Measurements from ENCODE around the gene ZFAND5. TPM values are rescaled to one million over a fixed set of nuclear protein-coding genes. Genes with fewer than 3 reads are reported as not detected.

ZFAND5 gene
- total and polyA plus RNA-seq, 2 of the 13 experiments (the other 11 are each of a cell fraction or from before 2014, with no cell fraction given), result 53.4 to 60.2 TPM

DNA sequence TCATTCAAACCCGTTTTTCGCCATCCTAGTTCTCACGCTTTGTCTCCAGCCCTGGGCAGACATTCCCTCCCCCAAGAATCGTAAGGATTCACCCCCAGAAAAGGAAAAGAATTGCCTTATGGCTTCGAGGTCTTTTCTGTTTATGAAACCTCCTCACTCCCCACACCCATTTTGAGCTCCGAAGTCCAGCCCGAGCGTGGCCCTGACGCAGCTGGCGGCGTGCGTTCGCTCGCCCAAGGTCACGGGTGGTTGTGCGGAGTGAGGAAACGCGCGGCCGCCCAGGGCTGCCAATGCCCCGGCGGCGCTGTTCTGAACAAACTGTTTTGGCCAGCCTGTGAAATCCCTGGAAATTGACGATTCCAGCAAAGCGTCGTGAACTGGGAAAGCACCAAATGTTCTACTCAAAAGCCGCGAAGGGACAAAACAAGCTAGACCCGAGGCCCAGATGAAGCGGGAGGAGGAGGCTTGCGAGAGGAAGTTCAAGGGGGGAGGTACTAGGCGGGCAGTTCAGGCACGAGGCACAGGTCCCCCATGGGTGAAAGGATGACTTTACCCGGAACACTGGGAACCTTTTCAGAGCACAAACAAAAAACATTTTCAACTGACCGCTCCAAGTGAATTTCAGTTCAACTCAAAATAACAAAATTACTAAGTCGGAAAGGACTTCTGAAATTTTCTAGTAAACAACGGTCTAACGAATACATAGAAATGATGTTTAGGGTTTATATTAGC lies 683 bp upstream of the ZFAND5 start (continued):
- TF ChIP-seq, protein P1, sequence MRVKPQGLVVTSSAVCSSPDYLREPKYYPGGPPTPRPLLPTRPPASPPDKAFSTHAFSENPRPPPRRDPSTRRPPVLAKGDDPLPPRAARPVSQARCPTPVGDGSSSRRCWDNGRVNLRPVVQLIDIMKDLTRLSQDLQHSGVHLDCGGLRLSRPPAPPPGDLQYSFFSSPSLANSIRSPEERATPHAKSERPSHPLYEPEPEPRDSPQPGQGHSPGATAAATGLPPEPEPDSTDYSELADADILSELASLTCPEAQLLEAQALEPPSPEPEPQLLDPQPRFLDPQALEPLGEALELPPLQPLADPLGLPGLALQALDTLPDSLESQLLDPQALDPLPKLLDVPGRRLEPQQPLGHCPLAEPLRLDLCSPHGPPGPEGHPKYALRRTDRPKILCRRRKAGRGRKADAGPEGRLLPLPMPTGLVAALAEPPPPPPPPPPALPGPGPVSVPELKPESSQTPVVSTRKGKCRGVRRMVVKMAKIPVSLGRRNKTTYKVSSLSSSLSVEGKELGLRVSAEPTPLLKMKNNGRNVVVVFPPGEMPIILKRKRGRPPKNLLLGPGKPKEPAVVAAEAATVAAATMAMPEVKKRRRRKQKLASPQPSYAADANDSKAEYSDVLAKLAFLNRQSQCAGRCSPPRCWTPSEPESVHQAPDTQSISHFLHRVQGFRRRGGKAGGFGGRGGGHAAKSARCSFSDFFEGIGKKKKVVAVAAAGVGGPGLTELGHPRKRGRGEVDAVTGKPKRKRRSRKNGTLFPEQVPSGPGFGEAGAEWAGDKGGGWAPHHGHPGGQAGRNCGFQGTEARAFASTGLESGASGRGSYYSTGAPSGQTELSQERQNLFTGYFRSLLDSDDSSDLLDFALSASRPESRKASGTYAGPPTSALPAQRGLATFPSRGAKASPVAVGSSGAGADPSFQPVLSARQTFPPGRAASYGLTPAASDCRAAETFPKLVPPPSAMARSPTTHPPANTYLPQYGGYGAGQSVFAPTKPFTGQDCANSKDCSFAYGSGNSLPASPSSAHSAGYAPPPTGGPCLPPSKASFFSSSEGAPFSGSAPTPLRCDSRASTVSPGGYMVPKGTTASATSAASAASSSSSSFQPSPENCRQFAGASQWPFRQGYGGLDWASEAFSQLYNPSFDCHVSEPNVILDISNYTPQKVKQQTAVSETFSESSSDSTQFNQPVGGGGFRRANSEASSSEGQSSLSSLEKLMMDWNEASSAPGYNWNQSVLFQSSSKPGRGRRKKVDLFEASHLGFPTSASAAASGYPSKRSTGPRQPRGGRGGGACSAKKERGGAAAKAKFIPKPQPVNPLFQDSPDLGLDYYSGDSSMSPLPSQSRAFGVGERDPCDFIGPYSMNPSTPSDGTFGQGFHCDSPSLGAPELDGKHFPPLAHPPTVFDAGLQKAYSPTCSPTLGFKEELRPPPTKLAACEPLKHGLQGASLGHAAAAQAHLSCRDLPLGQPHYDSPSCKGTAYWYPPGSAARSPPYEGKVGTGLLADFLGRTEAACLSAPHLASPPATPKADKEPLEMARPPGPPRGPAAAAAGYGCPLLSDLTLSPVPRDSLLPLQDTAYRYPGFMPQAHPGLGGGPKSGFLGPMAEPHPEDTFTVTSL (CRISPR knock-in tag; IDR thresholded peaks at IDR 0.05; ENCODE audit: borderline replicate concordance), result peak; percentile 86; the same call in 1 of the 2 replicates
- TF ChIP-seq, protein P2, sequence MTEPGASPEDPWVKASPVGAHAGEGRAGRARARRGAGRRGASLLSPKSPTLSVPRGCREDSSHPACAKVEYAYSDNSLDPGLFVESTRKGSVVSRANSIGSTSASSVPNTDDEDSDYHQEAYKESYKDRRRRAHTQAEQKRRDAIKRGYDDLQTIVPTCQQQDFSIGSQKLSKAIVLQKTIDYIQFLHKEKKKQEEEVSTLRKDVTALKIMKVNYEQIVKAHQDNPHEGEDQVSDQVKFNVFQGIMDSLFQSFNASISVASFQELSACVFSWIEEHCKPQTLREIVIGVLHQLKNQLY (CRISPR knock-in tag; IDR thresholded peaks at IDR 0.05), result no peak
- TF ChIP-seq HNRNPH1 (optimal IDR thresholded peaks at IDR 0.05; ENCODE audit: low read depth, low read length) (no peak), PLRG1 (conservative IDR thresholded peaks at IDR 0.05) (no peak), MED13 (CRISPR knock-in tag; IDR thresholded peaks at IDR 0.05) (no peak), ZFP62 (CRISPR knock-in tag; IDR thresholded peaks at IDR 0.05) (no peak), XRCC5 (optimal IDR thresholded peaks at IDR 0.05; ENCODE audit: low read length) (peak; percentile 12), FOXO1 (CRISPR knock-in tag; IDR thresholded peaks at IDR 0.05) (peak; percentile 48), ARNT (IDR thresholded peaks at IDR 0.05) (no peak), ZNF709 (CRISPR knock-in tag; IDR thresholded peaks at IDR 0.05) (peak; percentile 30; the same call in 1 of the 2 replicates), MTF2 (CRISPR knock-in tag; IDR thresholded peaks at IDR 0.05; ENCODE audit: borderline replicate concordance) (no peak), HMG20A (CRISPR knock-in tag; IDR thresholded peaks at IDR 0.05; ENCODE audit: borderline replicate concordance) (peak; percentile 22; the same call in 1 of the 2 replicates), NR2C2 (CRISPR knock-in tag; IDR thresholded peaks at IDR 0.05; ENCODE audit: borderline replicate concordance) (peak; percentile 75), SMAD9 (CRISPR knock-in tag; IDR thresholded peaks at IDR 0.05) (no peak), TCF7L2 (IDR thresholded peaks at IDR 0.05; ENCODE audit: low read depth, low read length) (no peak), HNF4A (CRISPR knock-in tag; IDR thresholded peaks at IDR 0.05) (peak; percentile 54), SMAD1 (CRISPR knock-in tag; IDR thresholded peaks at IDR 0.05; ENCODE audit: borderline replicate concordance, low read depth) (no peak), ZNF670 (CRISPR knock-in tag; IDR thresholded peaks at IDR 0.05; ENCODE audit: borderline replicate concordance) (peak; percentile 82; the same call in 1 of the 2 replicates), CHD2 (IDR thresholded peaks at IDR 0.05; ENCODE audit: low read depth, low read length) (no peak)
- TF ChIP-seq, protein P3, sequence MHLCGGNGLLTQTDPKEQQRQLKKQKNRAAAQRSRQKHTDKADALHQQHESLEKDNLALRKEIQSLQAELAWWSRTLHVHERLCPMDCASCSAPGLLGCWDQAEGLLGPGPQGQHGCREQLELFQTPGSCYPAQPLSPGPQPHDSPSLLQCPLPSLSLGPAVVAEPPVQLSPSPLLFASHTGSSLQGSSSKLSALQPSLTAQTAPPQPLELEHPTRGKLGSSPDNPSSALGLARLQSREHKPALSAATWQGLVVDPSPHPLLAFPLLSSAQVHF (CRISPR knock-in tag; IDR thresholded peaks at IDR 0.05), result 0 out of 2 replicates have a peak, but pooled peaks have one; percentile 61
- TF ChIP-seq, protein P4, sequence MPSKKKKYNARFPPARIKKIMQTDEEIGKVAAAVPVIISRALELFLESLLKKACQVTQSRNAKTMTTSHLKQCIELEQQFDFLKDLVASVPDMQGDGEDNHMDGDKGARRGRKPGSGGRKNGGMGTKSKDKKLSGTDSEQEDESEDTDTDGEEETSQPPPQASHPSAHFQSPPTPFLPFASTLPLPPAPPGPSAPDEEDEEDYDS (CRISPR knock-in tag; IDR thresholded peaks at IDR 0.05), result no peak
- TF ChIP-seq, protein P5, sequence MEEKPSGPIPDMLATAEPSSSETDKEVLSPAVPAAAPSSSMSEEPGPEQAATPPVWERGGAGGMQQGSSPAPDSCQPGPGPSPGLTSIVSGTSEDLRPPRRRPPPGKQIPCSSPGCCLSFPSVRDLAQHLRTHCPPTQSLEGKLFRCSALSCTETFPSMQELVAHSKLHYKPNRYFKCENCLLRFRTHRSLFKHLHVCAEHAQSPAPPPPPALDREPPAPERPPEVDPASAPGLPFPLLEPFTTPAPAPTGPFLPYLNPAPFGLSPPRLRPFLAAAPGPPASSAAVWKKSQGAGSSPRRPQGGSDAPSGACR (CRISPR knock-in tag; IDR thresholded peaks at IDR 0.05), result no peak
- TF ChIP-seq, protein P6, sequence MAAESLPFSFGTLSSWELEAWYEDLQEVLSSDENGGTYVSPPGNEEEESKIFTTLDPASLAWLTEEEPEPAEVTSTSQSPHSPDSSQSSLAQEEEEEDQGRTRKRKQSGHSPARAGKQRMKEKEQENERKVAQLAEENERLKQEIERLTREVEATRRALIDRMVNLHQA (CRISPR knock-in tag; IDR thresholded peaks at IDR 0.05), result no peak

Measured in HepG2 (cell line).